Non-pigmented ciliary epithelial cell (primary cell): Measurements from ENCODE around the gene STKLD1.

ENCODE experiments used
- DNase-seq: peaks from one replicate; pipeline ENCODE4 v3.0.0-alpha.2; 2010; ENCODE audit warnings: low read depth

Gene STKLD1

GRCh38 chr9:133345596-133345995 is 30.6 kb upstream of the STKLD1 start:
- no peak for DNase-seq

DNA sequence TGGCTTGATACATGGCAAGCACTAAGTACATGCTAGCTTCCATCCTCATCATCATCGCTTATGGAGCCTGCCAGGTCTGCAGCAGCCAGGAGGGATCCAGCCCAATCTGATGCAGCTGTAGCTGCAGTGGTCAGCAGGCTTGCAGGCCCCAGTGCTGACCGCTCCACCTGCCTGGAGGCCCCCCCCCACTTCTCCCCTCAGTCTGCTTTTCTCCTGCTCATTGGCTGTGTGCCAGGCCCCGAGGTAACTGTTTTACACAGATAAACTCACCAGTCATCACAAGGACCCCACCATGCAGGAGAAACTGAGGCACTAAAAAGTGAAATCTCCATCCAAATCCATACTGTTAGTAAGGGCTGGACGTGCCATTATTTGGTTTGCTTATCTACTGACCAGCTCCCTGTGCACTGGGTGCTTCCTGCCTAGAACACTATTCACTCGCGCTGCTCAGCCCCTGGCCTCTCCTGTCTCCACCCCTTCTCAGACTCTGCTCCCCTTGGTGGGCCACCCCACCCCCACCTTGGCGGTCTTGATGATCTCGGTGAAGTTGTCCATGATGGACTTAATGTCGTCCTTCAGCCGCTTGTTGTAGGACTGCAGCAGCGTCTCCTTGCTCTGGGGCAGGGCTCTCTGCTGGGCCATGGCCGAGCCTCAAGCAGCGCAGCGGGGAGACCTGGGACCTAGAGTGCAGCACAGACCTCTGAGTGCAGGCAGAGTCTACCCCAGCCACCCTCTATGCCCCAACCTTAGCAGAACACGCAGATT is 30.0 kb upstream of the STKLD1 start:
- no peak for DNase-seq

GRCh38 chr9:133347515-133347984 is 28.6 kb upstream of the STKLD1 start:
- no peak for DNase-seq

GRCh38 chr9:133347985-133348717 is 28.0 kb upstream of the STKLD1 start, which contains the start of the genes MED22 and RPL7A:
Gene MED22 (minus strand): TSS chr9:133348131. CDS start chr9:133346662, 1,469 bp downstream.
Gene RPL7A (plus strand): TSS chr9:133348218. CDS start chr9:133348244, 26 bp downstream.
- peak; percentile 85 for DNase-seq

- no peak for DNase-seq
Observed at GRCh38 chr9:133348718-133349573, 27.2 kb upstream of the STKLD1 start.

DNA sequence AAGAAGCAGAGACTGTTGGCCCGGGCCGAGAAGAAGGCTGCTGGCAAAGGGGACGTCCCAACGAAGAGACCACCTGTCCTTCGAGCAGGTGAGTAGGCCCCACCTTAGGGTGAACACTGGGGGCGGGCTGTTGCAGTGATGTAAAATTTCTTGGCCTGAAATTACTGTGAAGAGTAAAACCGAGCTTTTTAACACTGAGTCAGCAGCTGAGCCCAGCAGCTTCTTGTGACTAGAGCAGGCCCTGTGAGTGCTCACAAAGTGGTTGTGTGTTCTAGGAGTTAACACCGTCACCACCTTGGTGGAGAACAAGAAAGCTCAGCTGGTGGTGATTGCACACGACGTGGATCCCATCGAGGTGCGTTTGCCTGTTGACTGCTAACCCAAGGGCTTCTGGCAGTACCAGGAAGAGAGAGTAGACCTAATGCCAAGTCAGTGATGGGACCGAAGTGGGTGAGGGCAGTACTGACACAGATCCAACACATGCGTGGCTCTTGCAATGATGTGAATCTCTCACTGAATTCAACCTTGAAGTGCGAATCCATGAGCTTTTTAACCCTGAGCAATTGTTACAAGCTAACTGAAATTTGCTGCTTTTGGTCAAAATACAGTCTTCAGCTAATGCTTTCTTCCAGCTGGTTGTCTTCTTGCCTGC is 26.1 kb upstream of the STKLD1 start:
- DNase-seq, result no peak

DNA sequence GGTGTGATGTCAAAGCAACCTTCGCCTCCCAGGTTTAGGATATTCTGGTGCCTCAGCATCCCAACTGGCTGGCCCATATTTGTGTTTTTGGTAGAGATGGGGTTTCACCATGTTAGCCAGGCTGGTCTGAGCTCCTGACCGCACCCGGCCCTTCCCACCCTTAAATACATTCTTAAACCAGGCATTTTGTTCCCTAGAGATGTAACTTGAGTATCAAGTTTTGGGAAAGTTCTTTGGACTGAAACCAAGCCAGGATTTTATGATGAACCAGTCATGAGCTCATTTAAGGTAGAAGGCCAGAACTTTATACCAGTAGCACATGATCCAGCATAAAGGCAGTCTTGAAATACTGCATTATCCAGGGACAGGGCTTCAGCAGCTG is 24.6 kb upstream of the STKLD1 start:
- no peak for DNase-seq

DNA sequence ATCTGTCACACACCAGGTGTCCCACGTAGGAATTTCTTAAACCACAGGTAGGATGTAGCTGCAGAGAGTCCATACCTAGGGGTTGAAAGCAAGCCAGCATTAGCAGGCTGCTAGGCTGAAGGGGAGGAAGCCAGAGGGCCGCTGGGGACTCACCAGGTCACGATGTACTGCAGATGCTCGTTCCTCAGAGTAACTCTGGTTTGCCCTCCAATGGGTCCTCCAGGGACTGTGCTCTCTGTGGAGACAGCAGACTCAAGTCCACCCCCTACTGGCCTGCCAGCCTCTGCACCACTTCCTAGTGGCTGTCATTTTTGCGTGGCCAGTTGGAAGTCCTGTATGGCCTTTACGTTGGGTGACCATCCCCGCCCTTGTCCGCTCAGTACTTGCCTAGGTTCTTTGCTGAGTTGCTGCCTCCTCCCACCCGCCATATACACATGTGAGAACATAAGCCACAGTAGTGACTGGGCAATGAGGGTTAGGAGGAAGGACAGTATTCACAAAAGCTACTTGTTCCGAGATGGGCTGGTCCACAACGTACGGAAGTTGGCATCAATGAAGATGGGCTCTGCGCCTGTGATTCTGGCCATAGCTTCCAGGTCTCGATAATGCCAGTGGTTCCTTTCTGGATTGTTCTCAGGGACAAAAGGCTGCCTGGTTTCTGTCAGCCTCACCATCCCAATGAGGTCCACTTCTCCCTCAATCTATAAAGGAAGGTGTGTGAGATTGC is 24.1 kb upstream of the STKLD1 start:
- DNase-seq, result no peak

GRCh38 chr9:133352635-133353340 is 23.4 kb upstream of the STKLD1 start:
- DNase-seq, result no peak

GRCh38 chr9:133353548-133353947 is 22.6 kb upstream of the STKLD1 start:
- DNase-seq, result no peak

DNA sequence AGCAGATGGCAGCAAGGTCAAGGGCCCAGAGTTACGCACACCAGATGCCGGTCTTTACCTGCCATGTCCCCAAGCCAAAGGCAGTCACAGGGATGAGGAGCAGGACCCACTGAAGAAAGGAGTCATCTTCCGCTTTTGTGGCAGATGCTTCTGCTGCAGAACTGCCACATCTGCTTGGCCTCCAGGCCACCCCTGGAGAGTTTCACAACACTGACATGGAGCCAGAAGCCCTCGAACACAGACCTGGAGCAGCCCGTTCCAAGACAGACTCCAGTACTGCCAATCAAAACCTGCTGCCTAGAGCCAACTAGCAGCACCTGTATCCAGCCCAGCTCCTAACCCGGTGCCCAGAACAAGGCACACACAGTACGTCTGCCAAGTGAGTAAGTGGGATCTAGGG is 21.4 kb upstream of the STKLD1 start:
- DNase-seq, result no peak

GRCh38 chr9:133355881-133356357 is 20.2 kb upstream of the STKLD1 start:
- no peak for DNase-seq

DNA sequence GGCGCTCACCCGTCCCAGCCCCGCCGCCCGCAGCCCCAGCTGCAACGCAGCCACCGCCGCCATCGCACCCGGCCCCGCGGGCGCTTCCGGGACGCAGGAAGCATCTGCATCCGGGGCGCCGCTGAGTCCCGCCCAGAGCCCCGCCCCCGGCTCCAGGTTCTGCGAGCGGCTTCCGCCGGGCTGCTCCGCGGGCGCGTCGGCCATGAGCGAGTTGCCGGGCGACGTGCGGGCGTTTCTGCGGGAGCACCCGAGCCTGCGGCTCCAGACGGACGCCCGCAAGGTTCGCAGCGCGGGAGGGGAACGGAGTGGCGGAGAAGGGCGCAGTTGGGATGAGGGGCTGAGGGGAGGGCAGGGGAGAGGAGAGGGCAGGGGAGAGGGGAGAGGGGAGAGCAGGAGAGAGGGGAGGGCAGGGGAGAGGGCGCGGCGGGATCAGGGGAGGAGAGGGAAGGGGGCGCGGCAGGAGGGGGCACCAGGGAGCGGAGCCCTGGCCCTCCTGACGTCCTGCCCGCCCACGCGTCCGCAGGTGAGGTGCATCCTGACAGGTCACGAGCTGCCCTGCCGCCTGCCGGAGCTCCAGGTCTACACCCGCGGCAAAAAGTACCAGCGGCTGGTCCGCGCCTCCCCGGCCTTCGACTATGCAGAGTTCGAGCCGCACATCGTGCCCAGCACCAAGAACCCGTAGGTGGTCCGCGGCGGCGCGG is 19.6 kb upstream of the STKLD1 start, which contains the start of the genes SURF1 and SURF2:
Gene SURF1 (minus strand): TSS at position 97 of the 701 bp plus-strand sequence. CDS start 34 bp downstream, at position 63.
Gene SURF2 (plus strand): TSS at position 160 of the 701 bp plus-strand sequence. CDS start 43 bp downstream, at position 203.
- no peak for DNase-seq

DNA sequence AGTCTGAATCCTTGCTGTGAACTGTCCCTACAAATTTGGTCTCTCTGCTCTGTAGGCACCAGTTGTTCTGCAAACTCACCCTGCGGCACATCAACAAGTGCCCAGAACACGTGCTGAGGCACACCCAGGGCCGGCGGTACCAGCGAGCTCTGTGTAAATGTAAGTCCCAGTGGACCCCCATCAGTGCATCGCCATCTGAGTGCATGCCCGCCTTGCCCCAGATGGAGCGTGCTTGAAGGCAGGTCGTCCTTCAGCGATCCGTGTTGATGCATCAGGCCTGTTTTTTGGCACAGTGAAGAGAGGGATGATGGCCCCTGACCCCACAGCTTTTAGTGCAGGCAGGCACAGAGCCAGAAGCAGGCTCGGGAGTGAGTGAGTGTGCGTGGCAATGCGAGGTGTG is 18.5 kb upstream of the STKLD1 start:
- no peak for DNase-seq

- no peak for DNase-seq
Observed at GRCh38 chr9:133359399-133360175, 16.6 kb upstream of the STKLD1 start.

- no peak for DNase-seq
Observed at GRCh38 chr9:133360400-133361393, 15.5 kb upstream of the STKLD1 start.

DNA sequence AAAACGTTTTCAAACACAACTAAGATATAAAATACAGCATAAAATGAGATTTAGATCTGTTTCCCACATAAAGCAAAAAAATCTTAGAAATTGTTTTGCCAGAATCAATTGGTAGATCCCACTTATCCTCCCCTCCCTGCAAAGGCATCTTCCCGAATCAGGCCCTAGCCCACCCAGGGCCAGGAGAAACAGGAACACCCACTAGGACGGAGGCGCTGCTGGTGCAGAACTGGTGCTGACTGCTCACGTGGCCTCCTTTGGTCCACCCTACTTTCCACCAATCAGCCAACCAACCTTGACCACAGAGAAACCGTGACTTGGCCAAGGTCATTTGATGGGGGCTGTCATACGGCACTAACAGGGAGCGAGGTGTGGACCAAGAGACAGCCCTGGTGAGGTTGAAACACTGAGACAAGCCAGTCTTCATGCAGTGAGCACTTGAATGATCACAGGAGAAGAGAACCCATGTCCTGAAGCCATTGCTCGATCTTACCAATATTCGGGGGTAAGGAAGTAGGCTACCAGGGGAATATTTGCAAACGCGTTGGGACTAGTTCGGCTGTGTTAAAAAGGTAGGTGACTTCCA is 14.6 kb upstream of the STKLD1 start:
- DNase-seq, result no peak
